Nephron progenitor cell (in vitro differentiated cells): ENCODE data around the gene DTNB.

Source experiments
- DNase-seq: peaks from one replicate; pipeline ENCODE4 v3.0.0; 2021
- H3K27ac Mint-ChIP-seq: 2 replicates; pipeline ENCODE4 v1.8.0; 2021; ENCODE audit warnings: mild to moderate bottlenecking, moderate library complexity, mixed read lengths
- H3K27me3 Mint-ChIP-seq: 2 replicates; pipeline ENCODE4 v1.8.0; 2021; ENCODE audit warnings: mild to moderate bottlenecking, low read depth, mixed read lengths; ENCODE audit not compliant: poor library complexity
- H3K36me3 Mint-ChIP-seq: 2 replicates; pipeline ENCODE4 v1.8.0; 2021; ENCODE audit warnings: low read depth, mixed read lengths
- H3K4me1 Mint-ChIP-seq: 2 replicates; pipeline ENCODE4 v1.8.0; 2021; ENCODE audit warnings: mixed read lengths
- H3K4me3 Mint-ChIP-seq: 2 replicates; pipeline ENCODE4 v1.8.0; 2021; ENCODE audit warnings: mild to moderate bottlenecking, moderate library complexity, mixed read lengths
- H3K9me3 Mint-ChIP-seq: 2 replicates; pipeline ENCODE4 v1.8.0; 2021; ENCODE audit warnings: mild to moderate bottlenecking, moderate library complexity, mixed read lengths
- CTCF ChIP-seq: fragments of 200-600 bp; sonication (generic); IDR thresholded peaks from 2 replicates; pipeline ENCODE4 v1.5.0; 2021; ENCODE audit warnings: antibody characterized with exemption

Gene DTNB

GRCh38 chr2:25438793-25439192, 234.6 kb downstream of the DTNB start:
- H3K4me3 Mint-ChIP-seq: no peak overlapping the region
- H3K27me3 Mint-ChIP-seq: peaks cover 6% of the 10 kb centered on the region
- no peaks in the 10 kb centered on the region for H3K4me1 Mint-ChIP-seq
- H3K27ac Mint-ChIP-seq: no peak overlapping the region
- no peak for DNase-seq
- TF ChIP-seq CTCF: no peak
- H3K9me3 Mint-ChIP-seq: peaks cover 9% of the 10 kb centered on the region
- H3K36me3 Mint-ChIP-seq: peaks cover 28% of the 10 kb centered on the region

DNA sequence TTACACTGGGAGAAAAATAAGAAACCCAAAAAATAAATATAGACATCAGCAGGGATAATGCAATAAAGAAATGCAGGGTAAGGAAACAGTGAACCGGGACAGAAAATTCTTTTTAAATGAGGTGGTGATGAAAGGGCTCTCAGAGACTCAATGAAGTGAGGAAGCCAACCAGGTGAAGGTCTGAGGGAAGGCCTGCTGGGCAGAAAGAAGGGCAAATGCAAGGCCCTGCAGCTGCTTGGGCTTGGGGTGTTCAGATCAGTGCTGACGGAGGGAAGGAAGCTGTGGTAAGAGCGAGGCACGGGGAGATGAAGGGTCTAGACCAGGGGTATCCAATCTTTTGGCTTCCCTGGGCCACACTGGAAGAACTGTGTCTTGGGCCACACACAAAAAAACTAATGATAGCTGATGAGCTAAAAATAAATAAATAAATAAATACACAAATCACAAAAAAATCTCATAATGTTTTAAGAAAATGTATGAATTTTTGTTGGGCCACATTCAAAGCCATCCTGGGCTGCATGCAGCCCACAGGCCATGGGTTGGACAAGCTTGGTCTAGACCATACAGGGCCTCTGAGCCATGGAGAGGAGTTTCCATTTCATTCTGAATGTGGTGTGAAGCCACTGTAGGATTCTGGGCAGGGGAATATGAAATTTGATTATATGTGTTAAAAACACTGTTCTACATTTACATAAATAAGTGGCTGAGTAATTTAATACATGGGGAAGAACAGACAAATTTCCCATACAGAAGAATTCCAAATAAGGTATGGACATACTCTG, 235.3 kb downstream of the DTNB start:
- Mint-ChIP-seq H3K4me1 (no peaks in the 10 kb centered on the region), H3K36me3 (peaks cover 36% of the 10 kb centered on the region), H3K9me3 (peaks cover 9% of the 10 kb centered on the region), H3K27ac (peak overlapping the region; percentile 17), H3K27me3 (peaks cover 6% of the 10 kb centered on the region), H3K4me3 (no peak overlapping the region)
- no peak for DNase-seq
- TF ChIP-seq CTCF: no peak

DNA sequence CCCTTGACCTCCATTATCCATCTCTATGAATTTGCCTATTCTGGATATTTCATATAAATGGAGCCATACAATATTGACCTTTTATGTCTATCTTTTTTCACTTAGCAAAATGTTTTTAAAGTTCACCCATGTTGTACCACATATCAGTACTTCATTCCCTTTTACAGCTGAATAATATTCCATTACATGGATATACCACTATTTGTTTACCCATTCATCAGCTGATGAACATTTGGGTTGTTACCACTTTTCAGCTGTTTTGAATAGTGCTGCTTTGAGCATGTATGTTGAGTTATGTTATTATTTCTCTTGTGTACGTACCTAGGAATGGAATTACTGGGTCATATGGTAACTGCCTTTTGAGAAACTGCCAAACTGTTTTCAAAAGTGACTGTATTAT, 238.0 kb downstream of the DTNB start:
- H3K4me3 Mint-ChIP-seq: no peak overlapping the region
- no peak overlapping the region for H3K27ac Mint-ChIP-seq
- no peaks in the 10 kb centered on the region for H3K4me1 Mint-ChIP-seq
- peaks cover 9% of the 10 kb centered on the region for H3K9me3 Mint-ChIP-seq
- H3K36me3 Mint-ChIP-seq: peaks cover 36% of the 10 kb centered on the region
- TF ChIP-seq CTCF: no peak
- peaks cover 6% of the 10 kb centered on the region for H3K27me3 Mint-ChIP-seq
- no peak for DNase-seq

- no peaks in the 10 kb centered on the region for H3K4me1 Mint-ChIP-seq
- TF ChIP-seq CTCF: no peak
- H3K9me3 Mint-ChIP-seq: peaks cover 9% of the 10 kb centered on the region
- no peak overlapping the region for H3K27ac Mint-ChIP-seq
- no peak overlapping the region for H3K4me3 Mint-ChIP-seq
- peaks cover 31% of the 10 kb centered on the region for H3K36me3 Mint-ChIP-seq
- no peak for DNase-seq
- H3K27me3 Mint-ChIP-seq: no peaks in the 10 kb centered on the region
Observed at GRCh38 chr2:25431604-25432003, 241.8 kb downstream of the DTNB start.

DNA sequence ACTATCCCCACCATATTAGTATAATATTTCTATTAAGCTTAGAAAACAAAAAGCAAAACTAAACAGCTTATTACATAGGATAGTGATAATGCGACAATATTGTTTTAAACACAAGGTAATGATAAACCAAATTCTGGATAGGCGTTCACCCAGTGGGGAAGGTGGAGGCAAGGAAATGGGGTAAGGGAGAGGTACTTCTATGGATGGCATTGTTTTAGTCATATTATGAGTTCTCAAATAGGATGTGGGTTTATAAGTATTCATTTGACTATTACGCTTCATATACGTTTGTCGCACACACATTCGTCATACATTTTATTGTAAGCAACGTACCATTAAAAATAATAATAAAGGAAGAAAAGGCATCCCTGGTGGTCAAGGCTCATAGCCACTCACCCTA, 242.8 kb downstream of the DTNB start:
- Mint-ChIP-seq H3K4me3 (no peak overlapping the region), H3K36me3 (peaks cover 21% of the 10 kb centered on the region), H3K27me3 (no peaks in the 10 kb centered on the region), H3K4me1 (no peaks in the 10 kb centered on the region), H3K9me3 (peaks cover 5% of the 10 kb centered on the region), H3K27ac (no peak overlapping the region)
- DNase-seq: no peak
- TF ChIP-seq CTCF: no peak

- Mint-ChIP-seq H3K4me3 (no peak overlapping the region), H3K36me3 (peaks cover 6% of the 10 kb centered on the region), H3K4me1 (no peaks in the 10 kb centered on the region), H3K9me3 (no peaks in the 10 kb centered on the region), H3K27ac (peak overlapping the region; percentile 42), H3K27me3 (no peaks in the 10 kb centered on the region)
- TF ChIP-seq CTCF: no peak
- DNase-seq: no peak
Observed at GRCh38 chr2:25426326-25426725, 247.1 kb downstream of the DTNB start.
